Fibroblast of lung (primary cell): ENCODE results near the gene NDST1.

Source experiments
- CTCF ChIP-seq, 2 donors: IDR thresholded peaks in 1 of 2; conservative IDR thresholded peaks in 1 of 2; 1 replicate in 1 of 2; 2 replicates in 1 of 2; pipeline ENCODE4 v1.5.1; 2011 to 2012; ENCODE audit warnings: low read length in 2 of 2, control low read depth in 1 of 2, inconsistent platforms in 1 of 2, low read depth in 1 of 2, mild to moderate bottlenecking in 1 of 2
- EZH2 ChIP-seq: IDR thresholded peaks from 2 replicates; pipeline ENCODE4 v1.5.1; 2012; ENCODE audit warnings: low read length, control low read depth, mild to moderate bottlenecking; ENCODE audit errors: missing control alignments

- no peak for TF ChIP-seq CTCF (conservative IDR thresholded peaks at IDR 0.05 in 1 of 2, IDR thresholded peaks at IDR 0.05 in 1 of 2; ENCODE audit: low read depth in 1 of 2, low read length in 2 of 2)
- TF ChIP-seq EZH2: no peak
Measured at GRCh38 chr5:150540615-150541396, 32.9 kb downstream of the NDST1 start.
